HG03575 (cell line): ENCODE results near the gene NAT16.

ENCODE experiments used
- ATAC-seq: cut with Tn5 transposase; IDR thresholded peaks from one replicate; pipeline ENCODE4 v1.9.1; 2021; ENCODE audit not compliant: unreplicated experiment, insufficient number of reproducible peaks, low FRiP score; ENCODE audit errors: extremely low read depth

Gene NAT16

DNA sequence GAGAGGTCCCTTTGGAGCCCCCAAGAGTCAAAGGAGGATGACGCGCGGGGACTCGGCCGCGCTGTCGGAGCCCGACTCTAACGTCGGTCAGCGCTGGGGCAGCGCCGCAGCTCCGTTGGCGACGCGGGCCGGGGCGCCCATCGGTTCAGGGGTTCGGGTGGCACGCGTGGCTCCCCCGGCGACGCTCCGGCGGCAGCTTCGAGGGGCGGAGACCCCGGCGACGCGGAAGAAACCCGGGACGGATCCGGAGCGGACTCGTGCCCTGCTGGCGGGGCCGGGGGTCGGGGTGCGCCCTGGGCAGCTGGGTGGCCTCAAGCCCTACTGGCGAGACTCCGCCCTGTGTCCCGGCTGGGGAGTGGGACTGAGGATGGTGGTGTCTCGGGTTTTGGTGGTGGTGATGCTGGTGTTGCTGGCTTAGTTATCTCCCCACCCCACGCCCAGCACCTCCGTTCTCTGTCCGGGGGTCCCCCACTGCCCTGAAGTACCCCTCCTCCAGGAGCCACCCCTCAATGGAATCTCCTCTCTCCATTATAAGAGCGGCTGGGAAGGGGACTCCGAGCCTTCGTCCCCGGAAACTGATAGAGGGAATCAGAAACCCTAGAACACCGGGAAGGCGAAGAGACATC, at the start of gene NAT16:
Gene NAT16, minus strand, starts transcription at position 164 of the 626 bp plus-strand sequence. CDS start 5,486 bp downstream, outside the sequence.
- no peak for ATAC-seq

DNA sequence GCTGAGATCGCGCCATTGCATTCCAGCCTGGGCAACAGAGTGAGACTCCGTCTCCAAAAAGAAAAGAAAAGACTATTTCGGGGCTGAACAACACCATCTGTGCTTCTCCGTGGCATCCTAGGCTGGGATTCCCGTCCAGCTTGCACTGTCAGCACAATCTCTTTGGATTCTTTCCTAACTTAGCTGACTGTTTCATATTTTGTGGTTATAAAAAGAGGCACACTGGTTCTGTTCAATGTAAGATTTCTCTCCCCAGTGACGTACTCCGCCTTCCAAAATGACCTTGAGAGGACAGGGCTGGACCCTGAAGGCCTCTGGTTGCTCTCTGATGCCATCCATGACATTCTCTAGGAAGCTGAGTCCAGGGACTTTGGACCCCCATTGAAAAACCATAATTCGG, 46.6 kb upstream of the NAT16 start:
- ATAC-seq, result no peak

DNA sequence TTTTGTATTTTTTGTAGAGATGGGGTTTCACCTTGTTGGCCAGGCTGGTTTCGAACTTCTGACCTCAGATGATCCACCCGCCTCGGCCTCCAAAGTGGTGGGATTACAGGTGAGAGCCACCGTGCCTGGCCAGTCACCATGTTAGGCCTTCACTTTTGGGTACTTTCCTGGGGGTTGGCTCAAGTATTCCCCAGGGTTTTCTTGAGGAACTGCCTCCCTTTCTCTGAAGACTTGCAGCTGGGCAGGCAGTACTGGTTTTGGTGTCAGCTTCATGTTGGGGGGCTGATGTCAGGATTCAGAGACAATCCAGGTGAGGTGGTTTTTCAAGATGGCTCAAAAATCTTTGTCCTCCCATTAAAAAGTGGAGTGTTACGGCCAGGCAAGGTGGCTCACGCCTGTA, 45.6 kb upstream of the NAT16 start:
- ATAC-seq, result no peak

GRCh38 chr7:101223528-101223927, 43.4 kb upstream of the NAT16 start:
- no peak for ATAC-seq

DNA sequence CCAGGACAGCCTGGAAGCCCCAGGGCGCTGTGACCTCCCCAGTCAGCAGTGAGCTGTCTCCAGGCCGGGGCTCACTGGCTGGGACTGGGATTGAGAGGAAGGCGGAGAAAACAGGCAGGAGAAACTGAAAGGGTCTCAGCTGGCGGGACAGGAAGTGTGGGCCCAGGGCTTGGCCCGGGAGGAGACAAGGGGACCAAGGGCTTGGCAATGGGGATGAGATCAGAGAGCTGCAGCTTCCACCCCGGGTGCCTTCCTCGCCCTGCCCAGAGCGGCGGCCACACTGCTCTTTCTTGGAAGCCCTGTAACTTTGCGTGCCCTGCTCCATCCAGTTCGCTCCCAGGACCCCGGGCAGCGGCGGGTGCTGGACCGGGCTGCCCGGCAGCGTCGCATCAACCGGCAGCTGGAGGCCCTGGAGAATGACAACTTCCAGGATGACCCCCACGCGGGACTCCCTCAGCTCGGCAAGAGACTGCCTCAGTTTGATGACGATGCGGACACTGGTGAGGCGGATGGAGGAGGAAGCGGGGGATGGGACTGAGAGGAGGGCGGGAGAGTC, 42.3 kb upstream of the NAT16 start:
- ATAC-seq, result no peak

GRCh38 chr7:101220295-101220694, 40.2 kb upstream of the NAT16 start:
- ATAC-seq, result no peak

DNA sequence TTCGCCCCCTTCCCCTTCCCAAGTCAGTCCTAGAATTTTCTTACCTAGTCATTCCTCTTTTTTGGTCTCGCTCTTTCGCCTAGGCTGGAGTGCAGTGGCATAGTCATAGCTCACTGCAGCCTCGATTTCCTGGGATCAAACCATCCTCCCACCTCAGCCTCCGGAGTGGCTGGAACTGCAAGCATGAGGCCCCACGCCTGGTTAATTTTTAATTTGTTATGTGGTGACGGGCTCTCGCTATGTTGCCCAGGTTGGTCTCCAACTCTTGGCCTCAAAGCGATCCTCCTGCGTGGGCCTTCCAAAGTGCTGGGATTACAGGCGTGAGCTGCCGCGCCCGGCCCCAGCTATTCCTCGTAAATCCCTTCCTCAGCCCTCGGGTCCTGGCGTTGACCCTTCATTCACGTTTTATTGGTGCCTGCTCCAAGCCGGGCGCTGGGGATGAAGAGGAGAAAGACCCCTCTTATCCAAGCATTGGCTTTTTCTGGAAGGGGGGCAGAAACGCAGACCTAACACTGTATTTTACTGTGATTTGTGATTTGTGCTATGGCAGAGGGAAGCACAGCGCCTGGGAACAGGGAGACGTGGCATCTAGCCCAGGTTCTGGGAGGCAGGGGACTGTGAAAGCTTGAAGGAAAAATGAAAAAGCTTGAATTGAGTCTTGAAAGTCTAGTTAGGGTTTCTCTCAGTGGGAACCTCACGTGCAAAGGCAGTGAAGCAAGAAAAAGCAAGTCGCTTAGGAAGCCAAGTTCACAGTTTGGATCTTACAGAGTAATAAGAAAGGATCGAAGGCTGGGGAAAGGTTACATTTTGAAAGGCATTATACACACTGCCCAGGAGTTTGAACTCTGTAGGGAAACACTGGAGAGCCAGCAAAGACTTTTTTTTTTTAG, 38.4 kb upstream of the NAT16 start:
- no peak for ATAC-seq

- ATAC-seq, result peak; percentile 41
These were observed 37.5 kb upstream of the NAT16 start, which contains the start of the genes PLOD3 and ZNHIT1 for GRCh38 chr7:101217388-101218235. TSS of gene PLOD3 (minus strand) at chr7:101217581. CDS start at chr7:101217274, 307 bp downstream. TSS of gene ZNHIT1 (plus strand) at chr7:101218165. CDS start at chr7:101218196, 31 bp downstream.

GRCh38 chr7:101216860-101217387, 36.8 kb upstream of the NAT16 start:
- no peak for ATAC-seq

DNA sequence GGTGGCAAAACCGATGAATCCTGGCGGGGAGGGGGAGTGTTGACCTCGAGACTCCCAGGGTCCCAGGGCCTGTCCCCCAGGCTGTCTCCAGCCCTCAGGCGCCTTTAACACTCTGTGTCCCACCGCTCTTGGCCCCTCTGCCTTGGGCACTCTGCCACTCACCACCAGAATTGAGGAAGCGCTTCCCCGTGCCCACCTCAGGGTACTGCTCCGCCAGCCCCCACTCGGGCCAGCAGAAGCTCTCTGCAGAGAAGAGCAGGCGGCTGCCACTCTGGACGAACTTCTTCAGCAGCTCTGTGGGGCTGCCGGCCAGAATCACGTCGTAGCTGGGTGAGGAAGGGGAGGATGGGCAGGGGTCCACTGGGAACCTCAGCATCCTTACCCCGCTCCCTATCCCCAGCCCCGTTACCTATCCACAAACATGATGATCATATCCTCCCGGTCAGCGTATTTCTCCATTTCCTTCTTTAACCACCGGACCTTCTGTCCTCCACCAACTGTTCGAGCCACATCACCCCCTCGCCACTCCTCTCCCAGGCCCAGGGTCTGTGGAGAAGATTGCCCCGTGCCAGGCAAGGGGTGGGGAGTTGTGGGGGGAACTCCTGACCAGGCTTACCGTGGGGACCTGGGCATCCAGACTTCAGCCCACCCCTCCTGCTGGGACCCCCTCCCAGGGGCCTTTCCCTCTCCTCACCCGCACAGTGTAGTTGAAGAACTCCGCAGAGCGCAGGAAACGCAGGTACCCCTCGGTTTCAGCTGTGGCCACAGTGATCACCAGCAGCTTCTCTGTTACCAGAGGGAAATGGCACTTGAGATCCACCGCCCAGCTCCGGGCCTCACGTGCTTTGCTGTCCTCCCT, 36.1 kb upstream of the NAT16 start:
- no peak for ATAC-seq

- ATAC-seq, result no peak
These were observed 31.9 kb upstream of the NAT16 start for GRCh38 chr7:101212014-101212413.

DNA sequence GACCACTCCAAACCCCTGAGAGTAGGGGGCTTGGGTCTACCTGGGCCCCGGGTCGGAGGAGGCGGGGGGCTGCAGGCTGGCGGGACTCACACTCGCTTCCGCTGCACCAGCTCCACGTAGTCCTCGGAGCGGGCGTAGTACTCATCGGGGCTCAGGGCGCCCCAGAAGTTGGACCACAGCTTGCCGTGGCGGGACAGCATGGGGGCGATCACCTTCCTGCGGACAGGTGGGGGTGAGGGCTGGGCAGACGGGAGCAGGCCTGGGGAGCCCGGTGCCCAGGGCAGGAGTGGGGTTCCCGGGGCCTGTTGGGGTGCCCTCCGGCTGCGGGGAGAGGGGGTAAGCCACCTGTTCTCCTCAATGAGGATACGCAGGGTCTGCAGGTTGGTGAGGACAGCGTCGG, 31.4 kb upstream of the NAT16 start:
- no peak for ATAC-seq

DNA sequence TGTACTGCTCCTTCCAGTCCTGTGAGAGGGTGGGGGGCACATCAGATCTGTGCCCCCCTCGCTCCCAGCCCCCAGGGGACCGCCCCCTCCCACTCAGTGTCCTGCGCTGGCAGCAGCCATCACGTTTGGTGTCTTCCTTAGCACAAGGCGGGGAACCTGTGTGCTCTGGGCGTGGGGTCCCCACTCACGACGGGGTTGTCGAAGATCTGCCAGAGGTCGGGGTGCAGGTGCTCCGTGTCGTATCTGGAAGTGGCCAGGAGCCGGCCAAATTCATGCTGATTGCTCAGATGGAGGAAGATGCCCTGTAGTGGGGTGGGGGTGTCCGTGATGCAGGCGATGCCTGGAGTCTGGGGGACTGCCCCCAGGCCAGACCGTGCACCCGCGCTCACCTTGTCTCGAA, 30.1 kb upstream of the NAT16 start:
- no peak for ATAC-seq

GRCh38 chr7:101208794-101209193, 28.7 kb upstream of the NAT16 start:
- ATAC-seq, result no peak

GRCh38 chr7:101207459-101207858, 27.4 kb upstream of the NAT16 start:
- no peak for ATAC-seq

DNA sequence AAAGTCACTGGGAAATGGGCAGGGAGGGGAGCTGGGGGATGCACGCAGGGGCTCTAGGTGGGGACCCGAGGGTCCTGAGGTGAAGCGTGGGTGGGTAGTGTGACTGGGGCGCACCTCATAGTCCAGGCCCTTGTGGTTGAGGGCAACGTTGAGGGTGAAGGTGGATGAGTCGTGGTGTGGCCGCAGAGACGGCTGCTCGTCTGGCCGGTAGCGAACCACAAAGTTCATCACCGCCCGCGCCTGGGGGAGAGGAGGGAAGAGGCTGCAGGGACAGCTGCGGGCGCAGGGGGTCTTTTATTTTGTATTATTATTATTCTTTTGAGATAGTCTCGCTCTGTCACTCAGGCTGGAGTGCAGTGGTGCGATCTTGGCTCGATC, 26.6 kb upstream of the NAT16 start:
- ATAC-seq, result no peak

GRCh38 chr7:101205901-101206664, 26.0 kb upstream of the NAT16 start:
- no peak for ATAC-seq
